H1 (cell line): ENCODE measurements around the gene MORN2.

Experiments
- CHD2 ChIP-seq: IDR thresholded peaks from 2 replicates; pipeline ENCODE4 v1.6.1; 2012; ENCODE audit warnings: low read length, improper control_type of control experiment
- CHD7 ChIP-seq: fragments of 300-600 bp; sonication (generic); IDR thresholded peaks from 2 replicates; pipeline ENCODE4 v1.7.1; 2012; ENCODE audit warnings: low read length, moderate library complexity, mild to moderate bottlenecking, inconsistent platforms; ENCODE audit not compliant: insufficient replicate concordance
- CREB1 ChIP-seq: IDR thresholded peaks from 2 replicates; pipeline ENCODE4 v1.6.1; 2012; ENCODE audit warnings: inconsistent platforms
- EGR1 ChIP-seq: IDR thresholded peaks from 2 replicates; pipeline ENCODE4 v1.6.1; 2011; ENCODE audit warnings: low read depth, low read length, borderline replicate concordance
- EP300 ChIP-seq, 2 experiments: IDR thresholded peaks; 1 replicate in 1 of 2; 2 replicates in 1 of 2; pipeline ENCODE4 v1.6.1; 2011 to 2012; ENCODE audit warnings: low read depth in 2 of 2, low read length in 2 of 2, mild to moderate bottlenecking in 2 of 2, borderline replicate concordance in 1 of 2, inconsistent platforms in 1 of 2, moderate library complexity in 1 of 2
- EZH2 ChIP-seq: fragments of 200-600 bp; sonication (generic); IDR thresholded peaks from 2 replicates; pipeline ENCODE4 v1.7.1; 2012; ENCODE audit warnings: low read depth, mild to moderate bottlenecking, moderate library complexity, low read length, inconsistent platforms; ENCODE audit not compliant: severe bottlenecking
- POLR2A ChIP-seq, 2 experiments: IDR thresholded peaks; 1 replicate in 1 of 2; 2 replicates in 1 of 2; pipeline ENCODE4 v1.6.1; 2011; ENCODE audit warnings: low read depth in 2 of 2, low read length in 2 of 2, mild to moderate bottlenecking in 2 of 2; ENCODE audit errors: control extremely low read depth in 1 of 2
- POLR2AphosphoS5 ChIP-seq: IDR thresholded peaks from 2 replicates; pipeline ENCODE4 v1.6.1; 2011; ENCODE audit warnings: low read depth, low read length
- RNF2 ChIP-seq: fragments of 200-900, 300-1000 bp; sonication (generic); IDR thresholded peaks from 2 replicates; pipeline ENCODE4 v1.7.1; 2016; ENCODE audit warnings: borderline replicate concordance, low read depth, mild to moderate bottlenecking, antibody characterized with exemption, low read length; ENCODE audit not compliant: poor library complexity, severe bottlenecking; ENCODE audit errors: missing control alignments
- SUZ12 ChIP-seq: fragments of 200-600 bp; sonication (generic); IDR thresholded peaks from 2 replicates; pipeline ENCODE4 v1.6.1; 2012; ENCODE audit warnings: mild to moderate bottlenecking, inconsistent platforms, low read length, moderate library complexity, mixed read lengths
- YY1 ChIP-seq: IDR thresholded peaks from 2 replicates; pipeline ENCODE4 v1.6.1; 2011; ENCODE audit warnings: low read depth, mild to moderate bottlenecking, low read length
- TF ChIP-seq, protein P1 (sequence below), 3 experiments: IDR thresholded peaks; 1 replicate in 2 of 3; 2 replicates in 1 of 3; pipeline versions ENCODE4 v1.5.1 to v1.6.1; 2011; ENCODE audit warnings: low read length in 3 of 3, mild to moderate bottlenecking in 3 of 3, inconsistent platforms in 2 of 3, low read depth in 1 of 3, moderate library complexity in 1 of 3; ENCODE audit not compliant: insufficient read depth in 1 of 3; ENCODE audit errors: control extremely low read depth in 1 of 3

GRCh38 chr2:38873763-38874162 lies 2.0 kb upstream of the MORN2 start:
- TF ChIP-seq, protein P1, sequence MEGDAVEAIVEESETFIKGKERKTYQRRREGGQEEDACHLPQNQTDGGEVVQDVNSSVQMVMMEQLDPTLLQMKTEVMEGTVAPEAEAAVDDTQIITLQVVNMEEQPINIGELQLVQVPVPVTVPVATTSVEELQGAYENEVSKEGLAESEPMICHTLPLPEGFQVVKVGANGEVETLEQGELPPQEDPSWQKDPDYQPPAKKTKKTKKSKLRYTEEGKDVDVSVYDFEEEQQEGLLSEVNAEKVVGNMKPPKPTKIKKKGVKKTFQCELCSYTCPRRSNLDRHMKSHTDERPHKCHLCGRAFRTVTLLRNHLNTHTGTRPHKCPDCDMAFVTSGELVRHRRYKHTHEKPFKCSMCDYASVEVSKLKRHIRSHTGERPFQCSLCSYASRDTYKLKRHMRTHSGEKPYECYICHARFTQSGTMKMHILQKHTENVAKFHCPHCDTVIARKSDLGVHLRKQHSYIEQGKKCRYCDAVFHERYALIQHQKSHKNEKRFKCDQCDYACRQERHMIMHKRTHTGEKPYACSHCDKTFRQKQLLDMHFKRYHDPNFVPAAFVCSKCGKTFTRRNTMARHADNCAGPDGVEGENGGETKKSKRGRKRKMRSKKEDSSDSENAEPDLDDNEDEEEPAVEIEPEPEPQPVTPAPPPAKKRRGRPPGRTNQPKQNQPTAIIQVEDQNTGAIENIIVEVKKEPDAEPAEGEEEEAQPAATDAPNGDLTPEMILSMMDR (IDR thresholded peaks at IDR 0.05; ENCODE audit: control extremely low read depth in 1 of 3, insufficient read depth in 1 of 3, low read depth in 1 of 3, low read length in 3 of 3) = no peak
- TF ChIP-seq EGR1 (no peak), YY1 (no peak), POLR2AphosphoS5 (no peak), CHD7 (no peak), POLR2A (IDR thresholded peaks at IDR 0.05; ENCODE audit: control extremely low read depth in 1 of 2, low read depth in 2 of 2, low read length in 2 of 2) (no peak), RNF2 (no peak), EP300 (IDR thresholded peaks at IDR 0.05; ENCODE audit: borderline replicate concordance in 1 of 2, low read depth in 2 of 2, low read length in 2 of 2) (no peak), EZH2 (no peak), CREB1 (no peak), CHD2 (no peak), SUZ12 (no peak)
